AG04450 (cell line): ENCODE measurements around the gene KLRF1. TPM values are rescaled to one million over a fixed set of nuclear protein-coding genes. Genes with fewer than 3 reads are reported as not detected.

ENCODE experiments used
- CTCF ChIA-PET: fragments of 300-600, 350-600 bp; formaldehyde crosslinking; extraction: SDS; loops from one replicate; lab custom pipeline; 2022; ENCODE audit warnings: antibody characterized with exemption, inconsistent platforms; lab: Charles Lee
- POLR2A ChIA-PET: fragments of 350-600 bp; formaldehyde crosslinking; extraction: SDS; loops from one replicate; lab custom pipeline; 2021; ENCODE audit warnings: antibody characterized with exemption, inconsistent platforms; lab: Yijun Ruan, JAX
- DNase-seq: peaks from one replicate; pipeline ENCODE4 v3.0.0-alpha.2; 2011; ENCODE audit warnings: low read depth, low spot score
- H3K27ac ChIP-seq: one replicate; pipeline ENCODE4 v1.5.1; 2012; ENCODE audit warnings: low read depth, low read length, control low read depth
- H3K27me3 ChIP-seq: one replicate; pipeline ENCODE4 v1.6.0; 2012; ENCODE audit warnings: low read length; ENCODE audit not compliant: control insufficient read depth, insufficient read depth
- H3K4me3 ChIP-seq: 2 replicates; pipeline ENCODE4 v1.5.1; 2011; ENCODE audit warnings: mild to moderate bottlenecking, low read depth, low read length, control low read depth
- H3K9me3 ChIP-seq: 2 replicates; pipeline ENCODE4 v1.5.1; 2012; ENCODE audit warnings: low read length; ENCODE audit not compliant: control insufficient read depth, insufficient read depth
- polyA plus RNA-seq: library from polyadenylated mRNA; depleted of rRNA; stranded (reverse); fragments of >200 nt; gene quantifications from 2 replicates; pipeline ENCODE4 v1.2.3, GENCODE V29; 2011
- TF ChIP-seq, protein P1 (sequence below): IDR thresholded peaks from 2 replicates; pipeline ENCODE4 v1.5.1; 2011; ENCODE audit warnings: low read depth, low read length, control low read depth, inconsistent platforms

Gene KLRF1
- polyA plus RNA-seq, 1 experiment: not detected

DNA sequence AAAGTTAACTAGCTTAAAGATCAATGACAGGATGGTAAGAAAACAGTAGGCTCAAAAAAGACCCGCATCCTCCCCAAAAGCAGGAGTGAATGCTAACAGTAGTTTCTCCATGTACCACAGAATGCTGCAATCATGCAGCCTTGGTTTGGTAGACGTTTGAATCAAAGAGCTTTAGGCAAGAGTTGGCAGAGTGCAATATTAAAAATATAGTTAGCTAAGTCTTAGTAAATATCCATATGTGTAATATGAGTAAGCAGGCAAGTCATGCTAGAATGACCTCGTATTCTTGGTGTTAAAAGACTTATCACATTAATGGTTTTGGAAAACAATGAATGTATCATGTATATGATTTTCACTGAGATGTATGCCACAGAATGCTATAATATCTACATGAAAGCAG, 18.8 kb upstream of the KLRF1 start:
- TF ChIP-seq, protein P1, sequence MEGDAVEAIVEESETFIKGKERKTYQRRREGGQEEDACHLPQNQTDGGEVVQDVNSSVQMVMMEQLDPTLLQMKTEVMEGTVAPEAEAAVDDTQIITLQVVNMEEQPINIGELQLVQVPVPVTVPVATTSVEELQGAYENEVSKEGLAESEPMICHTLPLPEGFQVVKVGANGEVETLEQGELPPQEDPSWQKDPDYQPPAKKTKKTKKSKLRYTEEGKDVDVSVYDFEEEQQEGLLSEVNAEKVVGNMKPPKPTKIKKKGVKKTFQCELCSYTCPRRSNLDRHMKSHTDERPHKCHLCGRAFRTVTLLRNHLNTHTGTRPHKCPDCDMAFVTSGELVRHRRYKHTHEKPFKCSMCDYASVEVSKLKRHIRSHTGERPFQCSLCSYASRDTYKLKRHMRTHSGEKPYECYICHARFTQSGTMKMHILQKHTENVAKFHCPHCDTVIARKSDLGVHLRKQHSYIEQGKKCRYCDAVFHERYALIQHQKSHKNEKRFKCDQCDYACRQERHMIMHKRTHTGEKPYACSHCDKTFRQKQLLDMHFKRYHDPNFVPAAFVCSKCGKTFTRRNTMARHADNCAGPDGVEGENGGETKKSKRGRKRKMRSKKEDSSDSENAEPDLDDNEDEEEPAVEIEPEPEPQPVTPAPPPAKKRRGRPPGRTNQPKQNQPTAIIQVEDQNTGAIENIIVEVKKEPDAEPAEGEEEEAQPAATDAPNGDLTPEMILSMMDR: no peak
- POLR2A ChIA-PET: no interaction called here
- CTCF ChIA-PET: interaction anchor here (1.0 kb wide), 2 partner anchors 9 to 58 kb away, joined by 3 to 7 read pairs; no protein-coding TSS in a partner anchor

DNA sequence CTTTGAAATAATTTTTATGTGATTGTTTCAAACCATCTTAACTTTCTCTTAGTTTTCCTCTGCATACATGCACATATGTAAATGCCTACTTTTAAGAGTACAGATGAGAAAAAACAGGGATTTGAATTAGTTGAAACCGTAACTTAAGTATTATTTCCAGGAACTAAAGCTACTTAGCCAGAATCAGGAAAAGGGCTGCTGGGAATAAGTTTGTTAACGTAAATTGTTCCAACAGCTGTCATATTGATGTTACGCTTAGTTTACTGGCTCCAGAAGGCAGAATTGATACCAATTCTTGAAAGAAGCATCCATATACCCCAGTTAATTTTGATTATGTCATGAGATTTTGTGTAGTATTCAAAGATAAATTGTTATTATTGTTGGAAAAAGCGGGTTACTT, 17.9 kb upstream of the KLRF1 start:
- POLR2A ChIA-PET: no interaction called here

More for the DNA sequence above, 18.8 kb upstream of the KLRF1 start:
- DNase-seq: no peak
- Histone ChIP-seq H3K27ac (no peak overlapping the region), H3K9me3 (no peaks in the 10 kb centered on the region), H3K27me3 (no peaks in the 10 kb centered on the region), H3K4me3 (no peak overlapping the region)

DNA sequence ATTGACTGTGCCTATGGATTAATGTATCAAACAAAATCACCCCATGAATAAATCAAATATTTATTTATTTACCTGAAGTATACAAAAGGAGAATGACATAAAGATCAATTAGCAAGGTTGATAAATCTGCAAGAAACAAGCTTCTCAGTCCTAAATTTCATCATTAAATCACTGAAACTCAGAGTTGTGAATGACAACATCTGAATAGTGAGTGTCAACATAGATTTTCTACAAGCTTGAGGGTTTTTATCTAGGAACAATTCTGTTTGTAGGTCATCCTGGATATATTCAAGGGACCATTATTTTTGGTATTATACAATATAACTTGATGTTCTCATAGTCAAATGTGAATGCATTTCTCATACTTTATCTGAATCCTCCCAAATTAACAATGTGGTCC, 17.4 kb upstream of the KLRF1 start:
- Histone ChIP-seq H3K4me3 (no peak overlapping the region), H3K27me3 (no peaks in the 10 kb centered on the region), H3K9me3 (no peaks in the 10 kb centered on the region), H3K27ac (no peak overlapping the region)
- ChIA-PET POLR2A (no interaction called here), CTCF (interaction anchor here (0.6 to 1.1 kb wide), 2 partner anchors 162 to 330 kb away, joined by 3 read pairs; no protein-coding TSS in a partner anchor)
- no peak for DNase-seq
- TF ChIP-seq, protein P1: no peak

More for the DNA sequence above, 17.9 kb upstream of the KLRF1 start:
- no peak overlapping the region for H3K27ac ChIP-seq
- no peak overlapping the region for H3K4me3 ChIP-seq
- H3K27me3 ChIP-seq: no peaks in the 10 kb centered on the region
- DNase-seq: no peak
- TF ChIP-seq, protein P1: no peak
- H3K9me3 ChIP-seq: no peaks in the 10 kb centered on the region
- CTCF ChIA-PET: interaction anchor here (1.0 to 1.1 kb wide), 2 partner anchors 59 to 330 kb away, joined by 3 to 7 read pairs; no protein-coding TSS in a partner anchor

DNA sequence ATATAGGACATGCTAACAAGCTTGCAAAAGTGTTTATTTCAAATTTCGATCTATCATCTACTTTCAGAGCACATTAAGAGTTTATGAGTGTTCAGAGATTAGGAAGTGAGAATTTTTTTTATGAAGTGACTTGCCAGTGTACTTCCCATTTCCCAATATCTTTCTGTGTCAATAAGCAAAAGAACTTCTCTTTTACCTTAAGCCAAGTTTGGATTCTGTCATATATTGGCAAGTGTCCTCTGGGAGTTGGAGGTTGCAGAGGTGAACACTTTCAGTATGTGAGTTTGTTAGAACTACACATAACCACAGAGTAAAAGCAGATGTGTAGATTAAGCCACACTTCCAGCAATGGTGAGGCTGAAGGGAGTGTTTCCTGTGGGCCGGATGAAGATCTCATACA, 16.6 kb upstream of the KLRF1 start:
- DNase-seq: no peak
- Histone ChIP-seq H3K27me3 (no peaks in the 10 kb centered on the region), H3K4me3 (no peak overlapping the region), H3K9me3 (no peaks in the 10 kb centered on the region), H3K27ac (no peak overlapping the region)
- POLR2A ChIA-PET: no interaction called here
- CTCF ChIA-PET: interaction anchor here (0.6 to 1.1 kb wide), 2 partner anchors 163 to 329 kb away, joined by 3 read pairs; no protein-coding TSS in a partner anchor
- TF ChIP-seq, protein P1: no peak

DNA sequence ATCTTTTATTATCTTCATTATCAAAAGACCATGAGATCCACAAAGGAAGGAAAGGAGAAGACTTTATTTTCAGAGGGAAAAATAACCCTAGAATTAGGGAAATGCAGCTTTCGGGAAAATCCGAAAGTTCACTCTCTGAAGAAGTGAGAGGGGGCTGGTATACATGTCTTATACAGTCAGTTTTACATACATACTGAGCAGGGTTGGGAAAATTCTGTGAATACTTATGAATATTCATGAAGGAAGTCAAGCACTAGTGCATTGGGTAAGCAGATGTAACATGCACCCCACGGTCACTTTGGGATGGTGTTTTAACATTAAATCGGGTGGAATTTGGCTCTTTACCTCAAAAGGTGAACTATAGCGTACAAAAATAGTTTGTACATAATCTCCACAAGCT, 15.7 kb upstream of the KLRF1 start:
- Histone ChIP-seq H3K27ac (no peak overlapping the region), H3K9me3 (no peaks in the 10 kb centered on the region), H3K27me3 (no peaks in the 10 kb centered on the region), H3K4me3 (no peak overlapping the region)
- TF ChIP-seq, protein P1: no peak
- ChIA-PET POLR2A (no interaction called here), CTCF (interaction anchor here (0.6 kb wide), 1 partner anchor 112 kb away, joined by 3 read pairs; no protein-coding TSS in a partner anchor)
- no peak for DNase-seq
